ENCODE results near the gene MMP3. TPM values are rescaled to one million over a fixed set of nuclear protein-coding genes. Genes with fewer than 3 reads are reported as not detected.

MMP3 gene
- total and polyA plus RNA-seq, 9 of the 15 experiments (the other 6 are each of a cell fraction or from before 2014, with no cell fraction given): not detected

- Histone ChIP-seq H3K4me1 (replicated peaks in 1 of 2; ENCODE audit: control insufficient read depth in 2 of 2, insufficient read depth in 2 of 2, low read length in 2 of 2) (no peaks in the 10 kb centered on the region), H3K4me3 (no peak overlapping the region), H3K27me3 (ENCODE audit: control insufficient read depth in 2 of 2, insufficient read depth in 2 of 2, low read length in 2 of 2) (no peaks in the 10 kb centered on the region), H3K36me3 (ENCODE audit: control insufficient read depth, insufficient read depth, low read length) (no peaks in the 10 kb centered on the region), H3K9me1 (ENCODE audit: control insufficient read depth, insufficient read depth, low read length) (no peaks in the 10 kb centered on the region), H2AFZ (ENCODE audit: low read depth, low read length) (no peak overlapping the region), H3K79me2 (ENCODE audit: control insufficient read depth, insufficient read depth, low read length) (no peaks in the 10 kb centered on the region), H4K20me1 (replicated peaks; ENCODE audit: control insufficient read depth, insufficient read depth, low read length) (no peaks in the 10 kb centered on the region), H3K9me3 (replicated peaks; ENCODE audit: control insufficient read depth, insufficient read depth, low read depth, low read length) (no peaks in the 10 kb centered on the region), H3K4me2 (ENCODE audit: insufficient read depth, low read length) (no peak overlapping the region), H3K27ac (ENCODE audit: extremely low read depth, low read depth, low read length) (no peak overlapping the region), H3K9ac (ENCODE audit: insufficient read depth in 1 of 2, low read depth in 2 of 2, low read length in 2 of 2) (no peak overlapping the region)
- in situ Hi-C loops (cut with MboI): no loop called here
- WGBS (ENCODE audit: insufficient coverage, low coverage, missing lambda C conversion rate): 1% methylated on average over 6 of the region's 6 CpGs
- ChIA-PET CTCF (ENCODE audit: low intra/inter-chr PET ratio) (no interaction called here), POLR2A (no interaction called here)
- intact Hi-C loops (cut with micrococcal nuclease): no loop called here
- ATAC-seq (no peak), DNase-seq (ENCODE audit: extremely low read depth in 1 of 4, low spot score in 3 of 4) (no peak), FAIRE-seq (no peak)
- no peak for TF ChIP-seq ZFP1 (CRISPR knock-in tag; IDR thresholded peaks at IDR 0.05)
- no peak for TF ChIP-seq PKNOX1 (IDR thresholded peaks at IDR 0.05)
- no TSS peak for BruUV-seq (replicated peaks)
Observed at GRCh38 chr11:102886999-102887398, 43.6 kb upstream of the MMP3 start.

- DNase-seq (ENCODE audit: extremely low read depth in 1 of 4, low spot score in 3 of 4) (no peak), FAIRE-seq (no peak), ATAC-seq (no peak)
- H3K9me3 ChIP-seq (replicated peaks; ENCODE audit: control insufficient read depth, insufficient read depth, low read depth, low read length): no peaks in the 10 kb centered on the region
- no TSS peak for BruUV-seq (replicated peaks)
- H4K20me1 ChIP-seq (replicated peaks; ENCODE audit: control insufficient read depth, insufficient read depth, low read length): no peaks in the 10 kb centered on the region
- ChIA-PET CTCF (ENCODE audit: low intra/inter-chr PET ratio) (no interaction called here), POLR2A (no interaction called here)
- no peak overlapping the region for H2AFZ ChIP-seq (ENCODE audit: low read depth, low read length)
- no peaks in the 10 kb centered on the region for H3K27me3 ChIP-seq (ENCODE audit: control insufficient read depth in 2 of 2, insufficient read depth in 2 of 2, low read length in 2 of 2)
- no peak overlapping the region for H3K4me3 ChIP-seq
- intact Hi-C loops (cut with micrococcal nuclease) (no loop called here), in situ Hi-C loops (cut with MboI) (no loop called here)
- no peak for TF ChIP-seq HINFP (tag; conservative IDR thresholded peaks at IDR 0.05; ENCODE audit: low read depth)
- no peak for TF ChIP-seq BRD9 (IDR thresholded peaks at IDR 0.05; ENCODE audit: low read depth, partially characterized antibody)
- 0% methylated on average over 3 of the region's 3 CpGs for WGBS (ENCODE audit: insufficient coverage, low coverage, missing lambda C conversion rate)
- no peaks in the 10 kb centered on the region for H3K4me1 ChIP-seq (replicated peaks in 1 of 2; ENCODE audit: control insufficient read depth in 2 of 2, insufficient read depth in 2 of 2, low read length in 2 of 2)
- no peak overlapping the region for H3K4me2 ChIP-seq (ENCODE audit: insufficient read depth, low read length)
- H3K79me2 ChIP-seq (ENCODE audit: control insufficient read depth, insufficient read depth, low read length): no peaks in the 10 kb centered on the region
- H3K9ac ChIP-seq (ENCODE audit: insufficient read depth in 1 of 2, low read depth in 2 of 2, low read length in 2 of 2): no peak overlapping the region
- H3K36me3 ChIP-seq (ENCODE audit: control insufficient read depth, insufficient read depth, low read length): no peaks in the 10 kb centered on the region
- no peaks in the 10 kb centered on the region for H3K9me1 ChIP-seq (ENCODE audit: control insufficient read depth, insufficient read depth, low read length)
- H3K27ac ChIP-seq (ENCODE audit: extremely low read depth, low read depth, low read length): no peak overlapping the region
Observed at GRCh38 chr11:102883141-102883540, 39.7 kb upstream of the MMP3 start.
